GM12874 (cell line): ENCODE measurements around the gene MBLAC1.

Experiments used
- CTCF ChIP-seq: IDR thresholded peaks from 2 replicates; pipeline ENCODE4 v1.5.1; 2011; ENCODE audit warnings: low read depth, mild to moderate bottlenecking, control low read depth, low read length, moderate library complexity; ENCODE audit not compliant: insufficient read depth

Gene MBLAC1

GRCh38 chr7:100159099-100159623, 32.4 kb downstream of the MBLAC1 start:
- TF ChIP-seq CTCF: no peak

DNA sequence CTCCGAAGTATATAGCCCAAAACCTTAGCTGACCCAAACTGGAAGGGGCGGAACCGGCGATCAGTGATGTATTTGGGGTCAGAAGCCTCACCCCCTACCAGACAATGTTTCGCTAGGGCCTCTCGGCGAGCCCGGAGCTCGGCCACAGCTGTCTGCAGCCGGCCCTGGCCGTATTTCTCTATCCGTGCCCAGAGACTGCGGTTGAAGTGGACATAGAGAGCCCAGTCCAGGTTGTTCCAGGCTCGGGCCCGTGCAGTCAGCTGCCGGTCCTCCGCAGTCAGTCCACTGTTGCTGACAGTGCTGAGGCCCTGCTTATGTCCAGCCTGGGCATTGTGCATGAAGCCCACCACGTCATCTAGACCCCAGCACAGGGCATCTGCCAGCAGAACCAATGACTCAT, 33.3 kb downstream of the MBLAC1 start:
- no peak for TF ChIP-seq CTCF

DNA sequence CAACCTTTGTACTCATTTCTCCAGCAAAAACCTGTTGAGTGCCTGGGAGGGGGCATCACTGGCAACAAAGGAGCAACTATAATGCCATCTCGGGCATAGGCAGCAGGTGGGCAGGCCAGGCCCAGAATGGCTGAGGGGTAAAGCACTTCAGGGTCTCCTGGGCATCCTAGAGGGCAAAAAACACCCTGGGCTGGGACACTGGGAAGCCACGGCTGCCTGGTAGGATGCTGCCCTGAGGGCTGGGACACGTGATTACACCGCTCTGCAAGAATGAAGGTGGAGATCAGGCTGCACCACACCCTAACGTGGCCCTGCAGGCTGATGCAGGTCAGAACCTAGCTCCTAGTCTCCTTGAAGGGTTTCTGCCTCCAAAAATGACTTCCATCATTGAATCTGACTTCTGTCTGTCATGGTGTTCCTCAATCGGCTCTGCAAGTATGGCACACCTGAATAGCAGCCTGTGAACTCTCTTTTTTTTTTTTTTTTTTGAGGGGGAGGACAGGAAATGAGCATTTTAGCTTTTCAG, 36.3 kb downstream of the MBLAC1 start:
- no peak for TF ChIP-seq CTCF

DNA sequence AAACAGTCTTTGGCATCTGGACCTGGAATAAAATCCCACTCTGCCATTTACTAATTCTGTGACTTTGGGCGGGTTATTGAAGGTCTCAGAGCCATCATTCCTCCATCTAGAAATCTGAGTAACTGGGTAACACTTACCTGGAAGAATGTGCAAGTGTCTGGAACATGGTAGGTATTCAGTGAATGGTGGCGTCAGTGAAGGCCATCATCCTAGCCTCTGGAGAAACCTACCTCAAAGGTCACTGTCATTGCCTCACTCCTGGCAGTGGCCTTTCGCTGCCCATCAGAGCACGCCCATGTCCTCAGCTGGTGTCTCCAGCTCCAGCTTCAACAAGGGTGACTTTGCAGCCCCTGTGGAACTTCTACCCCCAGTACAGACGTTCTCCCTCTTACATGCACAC, 37.1 kb downstream of the MBLAC1 start:
- TF ChIP-seq CTCF: no peak

DNA sequence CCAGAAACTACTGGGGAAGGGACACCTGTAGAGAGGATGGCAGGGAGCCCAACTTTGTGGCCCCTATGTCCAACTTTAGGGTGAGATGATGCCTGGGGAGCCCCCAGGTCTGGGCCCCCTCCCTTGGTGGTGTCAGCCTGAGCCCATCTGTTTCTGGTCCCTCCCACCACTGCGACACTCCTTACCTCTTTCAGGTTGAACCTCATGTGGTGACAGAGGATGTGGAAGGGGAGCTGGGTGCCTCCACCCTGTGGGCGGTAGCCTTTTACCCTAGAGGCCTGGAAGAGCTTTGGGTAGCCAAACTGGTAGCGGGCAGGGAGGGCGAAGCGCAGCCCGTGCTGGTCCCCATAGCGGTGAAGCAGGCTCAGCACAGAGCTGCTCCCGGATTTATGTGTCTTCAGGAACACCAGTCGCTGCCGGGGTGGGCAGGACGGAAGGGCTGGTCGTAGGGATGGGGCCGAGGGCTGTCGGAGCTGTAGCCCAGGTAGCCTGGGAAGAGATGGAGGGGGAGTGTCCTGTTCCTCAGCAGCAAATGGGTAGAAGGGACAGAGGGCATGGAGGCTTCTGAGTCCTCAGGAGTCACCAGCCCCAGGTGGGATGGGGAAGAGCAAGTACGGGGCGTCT, 39.7 kb downstream of the MBLAC1 start:
- TF ChIP-seq CTCF: no peak

GRCh38 chr7:100166970-100167911, 40.5 kb downstream of the MBLAC1 start:
- TF ChIP-seq CTCF: no peak

- no peak for TF ChIP-seq CTCF
These were observed 41.2 kb downstream of the MBLAC1 start for GRCh38 chr7:100167912-100168323.
